Mesothelial cell of epicardium (in vitro differentiated cells): ENCODE measurements around the gene DNM3. TPM values are rescaled to one million over a fixed set of nuclear protein-coding genes. Genes with fewer than 3 reads are reported as not detected.

ENCODE experiments used
- DNase-seq, 2 experiments: peaks; one replicate each; pipeline ENCODE4 v3.0.0; 2021; ENCODE audit warnings: low spot score in 2 of 2; ENCODE audit not compliant: unreplicated experiment in 2 of 2
- H3K27ac Mint-ChIP-seq: 2 replicates; pipeline ENCODE4 v1.8.0; 2021; ENCODE audit warnings: mixed read lengths
- H3K27me3 Mint-ChIP-seq: 2 replicates; pipeline ENCODE4 v1.8.0; 2021; ENCODE audit warnings: low read depth, mixed read lengths
- H3K36me3 Mint-ChIP-seq: 2 replicates; pipeline ENCODE4 v1.8.0; 2021; ENCODE audit warnings: mixed read lengths
- H3K4me1 Mint-ChIP-seq: 2 replicates; pipeline ENCODE4 v1.8.0; 2021; ENCODE audit warnings: mixed read lengths
- H3K4me3 Mint-ChIP-seq: 2 replicates; pipeline ENCODE4 v1.8.0; 2021; ENCODE audit warnings: mild to moderate bottlenecking, moderate library complexity, mixed read lengths
- H3K9me3 Mint-ChIP-seq: 2 replicates; pipeline ENCODE4 v1.8.0; 2021; ENCODE audit warnings: mixed read lengths
- total RNA-seq: library from RNA; stranded (reverse); gene quantifications from 3 replicates; pipeline ENCODE4 v1.2.1, GENCODE V29; 2021
- TF ChIP-seq, protein P1 (sequence below): fragments of 200-600 bp; sonication (generic); IDR thresholded peaks from one replicate; pipeline ENCODE4 v1.5.0; 2021; ENCODE audit warnings: antibody characterized with exemption; ENCODE audit not compliant: unreplicated experiment

Gene DNM3
- total RNA-seq, 1 donor from 2014 or later = 5.0 TPM

DNA sequence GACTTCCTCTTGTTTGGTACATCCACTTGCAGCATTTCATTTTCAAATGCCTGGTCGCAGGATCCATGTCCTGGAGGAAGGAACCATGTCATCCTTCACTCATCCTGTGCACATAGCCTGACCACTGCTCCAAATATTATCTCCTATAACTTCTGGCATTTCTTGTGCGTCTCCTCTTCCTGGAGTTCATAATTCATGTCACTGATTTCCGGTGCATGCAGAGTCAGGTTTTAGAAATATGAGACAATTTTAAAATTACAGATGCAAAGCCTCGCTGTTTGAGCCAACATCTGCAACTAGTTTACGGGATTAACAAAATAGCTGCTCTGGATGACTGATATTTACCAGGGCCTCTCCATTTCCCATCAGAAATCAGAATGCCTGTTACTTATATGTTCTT, 268.1 kb downstream of the DNM3 start:
- no peak for DNase-seq
- H3K9me3 Mint-ChIP-seq = no peaks in the 10 kb centered on the region
- H3K27ac Mint-ChIP-seq = peak overlapping the region; percentile 78
- H3K4me1 Mint-ChIP-seq = peaks cover 60% of the 10 kb centered on the region
- H3K36me3 Mint-ChIP-seq = no peaks in the 10 kb centered on the region
- no peak overlapping the region for H3K4me3 Mint-ChIP-seq
- TF ChIP-seq, protein P1, sequence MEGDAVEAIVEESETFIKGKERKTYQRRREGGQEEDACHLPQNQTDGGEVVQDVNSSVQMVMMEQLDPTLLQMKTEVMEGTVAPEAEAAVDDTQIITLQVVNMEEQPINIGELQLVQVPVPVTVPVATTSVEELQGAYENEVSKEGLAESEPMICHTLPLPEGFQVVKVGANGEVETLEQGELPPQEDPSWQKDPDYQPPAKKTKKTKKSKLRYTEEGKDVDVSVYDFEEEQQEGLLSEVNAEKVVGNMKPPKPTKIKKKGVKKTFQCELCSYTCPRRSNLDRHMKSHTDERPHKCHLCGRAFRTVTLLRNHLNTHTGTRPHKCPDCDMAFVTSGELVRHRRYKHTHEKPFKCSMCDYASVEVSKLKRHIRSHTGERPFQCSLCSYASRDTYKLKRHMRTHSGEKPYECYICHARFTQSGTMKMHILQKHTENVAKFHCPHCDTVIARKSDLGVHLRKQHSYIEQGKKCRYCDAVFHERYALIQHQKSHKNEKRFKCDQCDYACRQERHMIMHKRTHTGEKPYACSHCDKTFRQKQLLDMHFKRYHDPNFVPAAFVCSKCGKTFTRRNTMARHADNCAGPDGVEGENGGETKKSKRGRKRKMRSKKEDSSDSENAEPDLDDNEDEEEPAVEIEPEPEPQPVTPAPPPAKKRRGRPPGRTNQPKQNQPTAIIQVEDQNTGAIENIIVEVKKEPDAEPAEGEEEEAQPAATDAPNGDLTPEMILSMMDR = no peak
- no peaks in the 10 kb centered on the region for H3K27me3 Mint-ChIP-seq

DNA sequence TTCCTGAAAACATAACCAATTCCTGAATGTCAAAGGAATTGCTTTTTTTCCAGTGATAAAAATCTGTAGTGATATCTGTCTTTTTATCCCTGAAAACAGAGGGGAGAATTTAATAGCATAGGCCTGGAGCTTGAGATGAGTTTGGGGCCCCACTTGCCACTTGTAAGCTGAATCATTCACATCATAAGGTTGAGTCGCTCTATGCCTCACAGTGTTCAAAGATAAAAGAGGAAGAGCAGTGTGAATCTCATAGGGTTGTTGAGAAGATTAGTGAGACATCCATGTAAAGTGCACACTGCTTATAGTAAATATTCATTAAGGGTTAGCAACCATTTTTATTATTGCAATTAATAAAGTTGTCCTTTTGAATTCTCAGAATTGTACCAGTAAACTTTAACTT, 271.3 kb downstream of the DNM3 start:
- no peak overlapping the region for H3K4me3 Mint-ChIP-seq
- peaks cover 3% of the 10 kb centered on the region for H3K9me3 Mint-ChIP-seq
- peak overlapping the region; percentile 22 for H3K27ac Mint-ChIP-seq
- TF ChIP-seq, protein P1 = no peak
- peaks cover 50% of the 10 kb centered on the region for H3K4me1 Mint-ChIP-seq
- H3K36me3 Mint-ChIP-seq = no peaks in the 10 kb centered on the region
- no peaks in the 10 kb centered on the region for H3K27me3 Mint-ChIP-seq
- no peak for DNase-seq

DNA sequence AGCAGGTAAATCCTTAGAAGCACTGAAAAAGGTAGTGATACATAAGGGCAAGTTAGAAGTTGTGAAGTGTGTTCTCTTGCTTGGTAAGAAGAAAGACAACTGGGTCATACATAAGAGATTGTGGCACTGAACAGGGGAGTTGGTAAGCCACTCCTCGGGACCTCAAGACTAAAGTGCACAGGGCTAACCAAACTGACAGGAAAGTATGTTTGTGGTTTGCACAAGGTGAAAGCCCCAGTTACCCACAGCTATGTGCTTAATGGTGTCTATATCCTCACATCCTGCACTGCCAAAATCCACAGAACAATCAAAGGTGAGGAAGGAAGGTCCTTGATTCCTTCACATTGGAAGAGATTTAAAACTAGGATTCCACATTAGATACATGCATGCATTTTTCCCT, 276.5 kb downstream of the DNM3 start:
- H3K9me3 Mint-ChIP-seq = peaks cover 10% of the 10 kb centered on the region
- TF ChIP-seq, protein P1 = no peak
- H3K4me1 Mint-ChIP-seq = peaks cover 34% of the 10 kb centered on the region
- peaks cover 3% of the 10 kb centered on the region for H3K36me3 Mint-ChIP-seq
- no peak overlapping the region for H3K27ac Mint-ChIP-seq
- no peak for DNase-seq
- no peaks in the 10 kb centered on the region for H3K27me3 Mint-ChIP-seq
- H3K4me3 Mint-ChIP-seq = no peak overlapping the region

DNA sequence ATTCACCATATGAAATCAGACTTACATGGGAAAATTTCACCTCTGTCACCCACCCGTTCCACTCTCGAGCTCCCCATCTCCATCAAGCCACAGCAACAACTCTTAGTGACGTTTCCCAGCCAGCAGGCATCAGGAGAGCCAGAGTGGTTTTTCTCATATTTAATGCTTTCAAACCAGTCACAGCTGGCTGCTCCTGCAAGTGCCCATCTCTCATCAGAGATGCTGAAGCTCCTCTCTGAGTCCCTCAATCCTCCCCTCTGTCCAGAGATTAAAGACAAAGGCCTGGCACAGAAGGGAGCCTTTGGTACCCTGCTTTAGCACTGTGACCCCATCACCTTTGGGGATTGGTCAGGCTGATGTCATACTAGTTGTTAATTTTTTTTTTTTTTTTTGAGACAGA, 277.3 kb downstream of the DNM3 start:
- peaks cover 31% of the 10 kb centered on the region for H3K4me1 Mint-ChIP-seq
- H3K9me3 Mint-ChIP-seq = peaks cover 10% of the 10 kb centered on the region
- DNase-seq = no peak
- no peak overlapping the region for H3K4me3 Mint-ChIP-seq
- H3K36me3 Mint-ChIP-seq = peaks cover 3% of the 10 kb centered on the region
- H3K27ac Mint-ChIP-seq = peak overlapping the region; percentile 2
- TF ChIP-seq, protein P1 = no peak
- H3K27me3 Mint-ChIP-seq = no peaks in the 10 kb centered on the region

DNA sequence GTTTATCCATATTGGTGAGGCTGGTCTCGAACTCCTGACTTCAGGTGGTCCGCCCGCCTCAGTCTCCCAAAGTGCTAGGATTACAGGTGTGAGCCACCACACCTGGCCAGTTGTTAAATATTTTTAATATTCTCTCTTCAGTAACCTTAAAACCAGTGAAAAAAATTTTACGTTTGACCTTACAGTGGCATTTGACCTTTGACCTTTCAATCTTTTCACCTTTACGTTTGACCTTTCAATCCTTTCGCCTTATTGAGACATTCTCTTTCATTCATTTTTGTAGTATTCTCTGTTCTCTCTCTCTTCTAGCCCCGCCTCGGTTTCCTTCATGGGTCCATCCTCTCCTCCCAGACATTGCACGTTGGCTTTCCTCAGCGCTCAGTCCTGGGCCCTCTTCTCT, 277.9 kb downstream of the DNM3 start:
- no peak for DNase-seq
- TF ChIP-seq, protein P1 = no peak
- Mint-ChIP-seq H3K36me3 (peaks cover 3% of the 10 kb centered on the region), H3K27me3 (no peaks in the 10 kb centered on the region), H3K4me1 (peaks cover 27% of the 10 kb centered on the region), H3K9me3 (peaks cover 10% of the 10 kb centered on the region), H3K27ac (no peak overlapping the region), H3K4me3 (no peak overlapping the region)

DNA sequence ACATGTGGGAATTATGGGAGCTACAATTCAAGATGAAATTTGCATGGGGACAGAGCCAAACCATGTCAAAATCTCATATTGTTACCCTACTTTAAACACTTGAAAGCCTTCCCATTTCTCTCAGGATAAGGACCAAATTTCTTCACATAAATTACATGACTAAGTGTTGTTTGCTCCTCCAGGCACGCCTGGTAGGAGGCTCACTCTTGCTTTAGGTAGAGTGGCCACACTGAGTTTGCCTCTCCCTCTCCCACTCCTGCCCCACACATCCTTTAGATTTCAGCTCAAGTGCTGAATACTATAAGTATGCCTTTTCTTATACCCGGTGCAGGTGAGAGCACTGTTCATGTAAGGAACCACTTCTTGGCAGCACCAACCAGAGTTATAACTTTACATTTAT, 279.1 kb downstream of the DNM3 start:
- Mint-ChIP-seq H3K4me1 (peaks cover 28% of the 10 kb centered on the region), H3K4me3 (no peak overlapping the region), H3K9me3 (peaks cover 10% of the 10 kb centered on the region), H3K36me3 (peaks cover 3% of the 10 kb centered on the region), H3K27ac (peak overlapping the region; percentile 52), H3K27me3 (no peaks in the 10 kb centered on the region)
- no peak for DNase-seq
- TF ChIP-seq, protein P1 = no peak
